ENCODE measurements around the gene MRAS. TPM values are rescaled to one million over a fixed set of nuclear protein-coding genes. Genes with fewer than 3 reads are reported as not detected.
A peak's percentile ranks its signal among the peaks of the same experiment; 100 is the strongest.
"Not testable (repeated sequence)": the region's sequence is repeated elsewhere in the genome, so short reads cannot be mapped to it uniquely, and the experiment has no call there.

MRAS gene
- polyA plus RNA-seq, 1 donor (not counting 4 experiments of a cell fraction or from before 2014, with no cell fraction given), result 7.7 TPM

DNA sequence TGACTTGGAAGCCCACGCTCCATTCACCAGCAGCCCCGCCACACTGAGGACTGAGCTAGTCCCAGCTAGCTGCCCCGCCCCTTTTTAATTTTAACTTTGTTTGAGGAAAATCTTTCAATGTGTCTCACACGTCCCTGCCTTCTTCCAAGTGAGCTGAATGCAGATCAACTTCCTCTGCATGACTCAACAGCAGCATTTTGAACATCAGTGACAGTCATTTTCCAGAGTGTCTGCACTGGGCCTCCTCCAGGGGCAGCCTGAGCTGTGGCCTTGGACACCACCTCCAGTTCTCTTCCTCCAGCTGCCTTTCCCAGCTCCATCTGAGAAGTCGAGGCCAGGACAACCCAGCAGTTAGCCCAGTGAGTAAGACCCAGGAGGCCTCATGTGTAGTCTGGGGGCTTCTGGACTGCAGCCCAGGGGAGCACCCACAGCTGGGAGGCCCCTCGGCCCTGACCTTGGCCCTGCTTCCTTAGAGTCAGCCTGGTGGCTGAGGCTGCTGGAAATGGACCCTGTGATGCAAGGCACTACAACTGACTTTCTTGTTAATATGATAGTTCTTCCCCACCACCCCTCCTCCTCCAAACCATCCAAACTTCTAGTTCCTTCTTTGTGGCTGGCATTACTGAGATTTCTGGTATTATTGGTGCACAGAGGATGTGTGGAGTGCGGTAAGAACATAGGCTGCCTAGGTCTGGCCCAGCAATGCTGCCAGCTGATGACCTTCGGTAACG lies 64.6 kb downstream of the MRAS start:
- Histone ChIP-seq H3K36me3 (ENCODE audit: control insufficient read depth in 2 of 2, extremely low read depth in 1 of 2, insufficient read depth in 2 of 2, low read length in 2 of 2) (no peaks in the 10 kb centered on the region), H3K9me1 (ENCODE audit: control insufficient read depth, extremely low read depth, insufficient read depth, low read length) (no peaks in the 10 kb centered on the region), H3K27me3 (ENCODE audit: control insufficient read depth, extremely low read depth, insufficient read depth, low read length) (peaks cover 3% of the 10 kb centered on the region), H3K4me2 (ENCODE audit: control insufficient read depth, extremely low read depth, insufficient read depth, low read depth, low read length) (no peak overlapping the region), H3K4me1 (ENCODE audit: control insufficient read depth, extremely low read depth, insufficient read depth, low read length) (no peaks in the 10 kb centered on the region), H4K20me1 (ENCODE audit: control insufficient read depth, extremely low read depth, insufficient read depth, low read length) (no peaks in the 10 kb centered on the region), H3K4me3 (ENCODE audit: control insufficient read depth in 2 of 3, extremely low read depth in 1 of 3, insufficient read depth in 2 of 3, low read depth in 1 of 3, low read length in 3 of 3) (no peak overlapping the region), H3K27ac (ENCODE audit: control insufficient read depth, insufficient read depth, low read length) (no peak overlapping the region), H3K9ac (ENCODE audit: control insufficient read depth, extremely low read depth, insufficient read depth, low read length) (no peak overlapping the region), H2AFZ (ENCODE audit: control insufficient read depth, low read length) (no peak overlapping the region), H3K9me3 (ENCODE audit: control insufficient read depth, low read depth, low read length) (no peaks in the 10 kb centered on the region), H3K79me2 (ENCODE audit: control insufficient read depth, insufficient read depth, low read length) (no peaks in the 10 kb centered on the region)
- TF ChIP-seq CTCF (optimal IDR thresholded peaks at IDR 0.05 in 1 of 3, IDR thresholded peaks at IDR 0.05 in 1 of 3, conservative IDR thresholded peaks at IDR 0.05 in 1 of 3; ENCODE audit: extremely low read depth in 1 of 3, insufficient read depth in 2 of 3, low read length in 3 of 3), result no peak
- no peak for TF ChIP-seq EZH2 (IDR thresholded peaks at IDR 0.05; ENCODE audit: low read length)
- FAIRE-seq (no peak), DNase-seq (ENCODE audit: low read depth, low spot score) (no peak)
- dilution Hi-C loops (cut with MboI; ENCODE audit: extremely low pct_ligation_motif_present, low sequenced_read_pairs), result no loop called here

- DNase-seq (ENCODE audit: low read depth, low spot score); H3K27me3 ChIP-seq (ENCODE audit: control insufficient read depth, extremely low read depth, insufficient read depth, low read length); H3K9ac ChIP-seq (ENCODE audit: control insufficient read depth, extremely low read depth, insufficient read depth, low read length); H2AFZ ChIP-seq (ENCODE audit: control insufficient read depth, low read length); H3K4me2 ChIP-seq (ENCODE audit: control insufficient read depth, extremely low read depth, insufficient read depth, low read depth, low read length); H3K4me1 ChIP-seq (ENCODE audit: control insufficient read depth, extremely low read depth, insufficient read depth, low read length); H3K4me3 ChIP-seq (ENCODE audit: control insufficient read depth in 2 of 3, extremely low read depth in 1 of 3, insufficient read depth in 2 of 3, low read depth in 1 of 3, low read length in 3 of 3); H4K20me1 ChIP-seq (ENCODE audit: control insufficient read depth, extremely low read depth, insufficient read depth, low read length); H3K79me2 ChIP-seq (ENCODE audit: control insufficient read depth, insufficient read depth, low read length); H3K27ac ChIP-seq (ENCODE audit: control insufficient read depth, insufficient read depth, low read length); FAIRE-seq; H3K9me1 ChIP-seq (ENCODE audit: control insufficient read depth, extremely low read depth, insufficient read depth, low read length); H3K36me3 ChIP-seq (ENCODE audit: control insufficient read depth in 2 of 2, extremely low read depth in 1 of 2, insufficient read depth in 2 of 2, low read length in 2 of 2); dilution Hi-C loops (cut with MboI; ENCODE audit: extremely low pct_ligation_motif_present, low sequenced_read_pairs); H3K9me3 ChIP-seq (ENCODE audit: control insufficient read depth, low read depth, low read length): not testable (repeated sequence)
Measured at GRCh38 chr3:138416236-138416635, 67.9 kb downstream of the MRAS start.

DNA sequence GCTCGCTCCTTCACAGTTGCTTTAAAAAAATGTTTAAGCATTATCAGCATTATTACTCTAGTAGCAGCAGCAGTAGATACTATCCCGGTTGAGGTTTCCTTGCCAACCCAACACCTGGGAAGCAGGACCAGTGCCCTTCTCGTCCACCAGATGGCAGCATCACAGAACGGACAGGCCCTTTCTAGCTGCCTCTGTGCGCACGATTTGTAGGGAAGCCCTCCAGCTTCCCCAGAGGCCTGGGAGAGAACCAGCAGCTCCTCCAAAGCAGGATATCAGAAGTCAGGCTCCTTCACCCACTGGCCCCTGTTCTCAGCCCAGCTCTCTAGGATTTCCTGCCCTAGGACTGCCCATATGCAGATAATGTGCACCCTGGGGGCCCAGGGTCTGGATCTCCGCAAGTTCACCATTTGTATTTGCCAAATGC lies 69.2 kb downstream of the MRAS start:
- dilution Hi-C loops (cut with MboI; ENCODE audit: extremely low pct_ligation_motif_present, low sequenced_read_pairs), result no loop called here
- Histone ChIP-seq H2AFZ (ENCODE audit: control insufficient read depth, low read length) (no peak overlapping the region), H3K36me3 (ENCODE audit: control insufficient read depth in 2 of 2, extremely low read depth in 1 of 2, insufficient read depth in 2 of 2, low read length in 2 of 2) (no peaks in the 10 kb centered on the region), H3K27ac (ENCODE audit: control insufficient read depth, insufficient read depth, low read length) (no peak overlapping the region), H3K9ac (ENCODE audit: control insufficient read depth, extremely low read depth, insufficient read depth, low read length) (no peak overlapping the region), H3K4me1 (ENCODE audit: control insufficient read depth, extremely low read depth, insufficient read depth, low read length) (no peaks in the 10 kb centered on the region), H4K20me1 (ENCODE audit: control insufficient read depth, extremely low read depth, insufficient read depth, low read length) (no peaks in the 10 kb centered on the region), H3K79me2 (ENCODE audit: control insufficient read depth, insufficient read depth, low read length) (no peaks in the 10 kb centered on the region), H3K27me3 (ENCODE audit: control insufficient read depth, extremely low read depth, insufficient read depth, low read length) (peaks cover 3% of the 10 kb centered on the region), H3K4me2 (ENCODE audit: control insufficient read depth, extremely low read depth, insufficient read depth, low read depth, low read length) (no peak overlapping the region), H3K4me3 (ENCODE audit: control insufficient read depth in 2 of 3, extremely low read depth in 1 of 3, insufficient read depth in 2 of 3, low read depth in 1 of 3, low read length in 3 of 3) (no peak overlapping the region), H3K9me3 (ENCODE audit: control insufficient read depth, low read depth, low read length) (no peaks in the 10 kb centered on the region), H3K9me1 (ENCODE audit: control insufficient read depth, extremely low read depth, insufficient read depth, low read length) (no peaks in the 10 kb centered on the region)
- no peak for TF ChIP-seq EZH2 (IDR thresholded peaks at IDR 0.05; ENCODE audit: low read length)
- peak; percentile 95 to 97 (median 96) for TF ChIP-seq CTCF (optimal IDR thresholded peaks at IDR 0.05 in 1 of 3, IDR thresholded peaks at IDR 0.05 in 1 of 3, conservative IDR thresholded peaks at IDR 0.05 in 1 of 3; ENCODE audit: extremely low read depth in 1 of 3, insufficient read depth in 2 of 3, low read length in 3 of 3)
- DNase-seq (ENCODE audit: low read depth, low spot score) (peak; percentile 38), FAIRE-seq (peak; percentile 91)
